SK-N-SH (cell line): Measurements from ENCODE around the gene NAALADL2. TPM values are rescaled to one million over a fixed set of nuclear protein-coding genes. Genes with fewer than 3 reads are reported as not detected.
"Not testable (repeated sequence)": the region's sequence is repeated elsewhere in the genome, so short reads cannot be mapped to it uniquely, and the experiment has no call there.

Source experiments
- CTCF ChIA-PET: fragments of 300-600, 350-600 bp; formaldehyde crosslinking; extraction: SDS; loops from one replicate; lab custom pipeline; 2021; lab: Yijun Ruan, JAX
- POLR2A ChIA-PET: fragments of 350-600 bp; sonication (Branson Sonifier 250); formaldehyde crosslinking; extraction: SDS; loops from one replicate; lab custom pipeline; 2020; ENCODE audit warnings: antibody characterized with exemption, inconsistent platforms; lab: Yijun Ruan, JAX
- DNase-seq: peaks from one replicate; pipeline ENCODE4 v3.0.0; 2012
- H2AFZ ChIP-seq: fragments of 200-600 bp; sonication (generic); 2 replicates; pipeline ENCODE4 v1.8.1; 2016; ENCODE audit warnings: antibody characterized with exemption, mild to moderate bottlenecking, low read depth
- H3F3A ChIP-seq: fragments of 200-600 bp; sonication (generic); replicated peaks from 2 replicates; pipeline ENCODE3; 2016; ENCODE audit warnings: antibody characterized with exemption, mild to moderate bottlenecking; ENCODE audit not compliant: insufficient read depth
- H3K27ac ChIP-seq, 2 experiments: fragments of 200-500 bp in 1 of 2; fragments of 200-600 bp in 1 of 2; sonication (Bioruptor generic) in 1 of 2; sonication (generic), shearing (Covaris generic) in 1 of 2; 2 replicates each; pipeline versions ENCODE4 v1.5.1 to v1.6.1; 2014 to 2016; ENCODE audit warnings: low read depth in 2 of 2, inconsistent platforms in 1 of 2, low read length in 1 of 2, mild to moderate bottlenecking in 1 of 2, mixed read lengths in 1 of 2
- H3K27me3 ChIP-seq: fragments of 200-600 bp; sonication (generic), shearing (Covaris generic); 2 replicates; pipeline ENCODE4 v1.6.1; 2016; ENCODE audit warnings: mixed run types; ENCODE audit not compliant: insufficient read depth
- H3K36me3 ChIP-seq, 2 experiments: fragments of 200-500 bp in 1 of 2; fragments of 200-600 bp in 1 of 2; sonication (Bioruptor generic) in 1 of 2; sonication (generic) in 1 of 2; replicated peaks in 1 of 2; 2 replicates each; pipeline versions ENCODE3 to v1.5.1; 2014 to 2016; ENCODE audit warnings: low read length in 1 of 2, mild to moderate bottlenecking in 1 of 2; ENCODE audit not compliant: insufficient read depth in 2 of 2, control insufficient read depth in 1 of 2
- H3K4me1 ChIP-seq, 2 experiments: fragments of 200-500 bp in 1 of 2; fragments of 200-600 bp in 1 of 2; sonication (Bioruptor generic) in 1 of 2; sonication (generic), shearing (Covaris generic) in 1 of 2; 2 replicates each; pipeline versions ENCODE4 v1.5.1 to v1.6.1; 2014 to 2016; ENCODE audit warnings: low read depth in 1 of 2, low read length in 1 of 2, mixed run types in 1 of 2; ENCODE audit not compliant: insufficient read depth in 2 of 2, control insufficient read depth in 1 of 2
- H3K4me2 ChIP-seq: fragments of 200-600 bp; sonication (generic), shearing (Covaris generic); 2 replicates; pipeline ENCODE4 v1.6.1; 2017; ENCODE audit warnings: mixed run types
- H3K4me3 ChIP-seq, 2 experiments: fragments of 200-500 bp in 1 of 2; fragments of 200-600 bp in 1 of 2; sonication (Bioruptor generic) in 1 of 2; sonication (generic), shearing (Covaris generic) in 1 of 2; 2 replicates each; pipeline versions ENCODE4 v1.5.1 to v1.8.1; 2014 to 2016; ENCODE audit warnings: low read depth in 2 of 2, inconsistent platforms in 1 of 2, low read length in 1 of 2, mild to moderate bottlenecking in 1 of 2, mixed read lengths in 1 of 2, moderate library complexity in 1 of 2
- H3K79me2 ChIP-seq: fragments of 200-600 bp; sonication (generic); 2 replicates; pipeline ENCODE4 v1.8.1; 2017; ENCODE audit warnings: mild to moderate bottlenecking; ENCODE audit not compliant: insufficient read depth
- H3K9ac ChIP-seq: fragments of 200-600 bp; sonication (generic); 2 replicates; pipeline ENCODE4 v1.6.1; 2017; ENCODE audit warnings: mixed run types
- H3K9me2 ChIP-seq: fragments of 200-600 bp; sonication (generic); 2 replicates; pipeline ENCODE4 v1.6.1; 2017; ENCODE audit warnings: mixed run types
- H3K9me3 ChIP-seq: fragments of 200-600 bp; sonication (generic); 2 replicates; pipeline ENCODE4 v1.6.1; 2017; ENCODE audit warnings: mixed run types, mild to moderate bottlenecking, moderate library complexity
- H4K20me1 ChIP-seq: fragments of 200-600 bp; sonication (generic); 2 replicates; pipeline ENCODE4 v1.6.1; 2017; ENCODE audit warnings: mild to moderate bottlenecking, mixed run types; ENCODE audit not compliant: insufficient read depth
- GABPA ChIP-seq: IDR thresholded peaks from 2 replicates; pipeline ENCODE4 v1.4.0; 2012; ENCODE audit warnings: low read depth, mild to moderate bottlenecking
- GATA2 ChIP-seq: sonication (generic); formaldehyde crosslinking; IDR thresholded peaks from 2 replicates; pipeline ENCODE4 v1.5.0; 2020; ENCODE audit warnings: mild to moderate bottlenecking, missing genetic modification reagents
- JUND ChIP-seq: IDR thresholded peaks from 2 replicates; pipeline ENCODE4 v1.4.0; 2012
- NFIC ChIP-seq: IDR thresholded peaks from 2 replicates; pipeline ENCODE4 v1.4.0; 2012; ENCODE audit warnings: borderline replicate concordance
- RCOR1 ChIP-seq: fragments of 150-350 bp; IDR thresholded peaks from 2 replicates; pipeline ENCODE4 v1.6.1; 2017; ENCODE audit warnings: antibody characterized with exemption, low read length
- REST ChIP-seq: IDR thresholded peaks from 2 replicates; pipeline ENCODE4 v1.6.1; 2012; ENCODE audit warnings: mild to moderate bottlenecking, low read depth, low read length, moderate library complexity
- RFX5 ChIP-seq: IDR thresholded peaks from 2 replicates; pipeline ENCODE4 v1.6.1; 2012; ENCODE audit warnings: mild to moderate bottlenecking, improper control_type of control experiment, low read length
- USF2 ChIP-seq: fragments of 150-350 bp; IDR thresholded peaks from 2 replicates; pipeline ENCODE4 v1.6.1; 2017; ENCODE audit warnings: antibody characterized with exemption, low read length, low read depth, borderline replicate concordance
- WGBS: methylation state at CpG from one replicate; pipeline ENCODE4 v1.1.6; 2017; ENCODE audit warnings: low lambda C conversion rate; 5-methylcytosine and 5-hydroxymethylcytosine counted together
- polyA plus RNA-seq, 3 experiments: library from polyadenylated mRNA; depleted of rRNA; stranded (reverse); fragments of >200 nt; gene quantifications; 2 replicates each; pipeline ENCODE4 v1.2.3, GENCODE V29; 2012
- TF ChIP-seq, protein P1 (sequence below): fragments of 150-350 bp; IDR thresholded peaks from 2 replicates; pipeline ENCODE4 v1.6.1; 2016; ENCODE audit warnings: mild to moderate bottlenecking, low read depth, low read length
- TF ChIP-seq, protein P2 (sequence below): IDR thresholded peaks from 2 replicates; pipeline ENCODE4 v1.4.0; 2012; ENCODE audit warnings: low read depth, borderline replicate concordance
- TF ChIP-seq, protein P3 (sequence below): IDR thresholded peaks from 2 replicates; pipeline ENCODE4; 2012

Gene NAALADL2
- polyA plus RNA-seq, 1 of the 3 experiments (the other 2 are of a cell fraction) = 1.2 TPM

GRCh38 chr3:175825016-175825580 lies 966.0 kb downstream of the NAALADL2 start:
- H3F3A ChIP-seq, H3K9me2 ChIP-seq, H3K9me3 ChIP-seq, DNase-seq, POLR2A ChIA-PET, H4K20me1 ChIP-seq, H3K9ac ChIP-seq, H3K4me1 ChIP-seq, H2AFZ ChIP-seq, H3K27me3 ChIP-seq, H3K4me3 ChIP-seq, H3K4me2 ChIP-seq, H3K27ac ChIP-seq, H3K36me3 ChIP-seq, H3K79me2 ChIP-seq: not testable (repeated sequence)
- 70% methylated on average over 6 of the region's 6 CpGs for WGBS
- CTCF ChIA-PET = interaction anchor here (1.1 kb wide), 1 partner anchor 137 kb away, joined by 3 read pairs; no protein-coding TSS in a partner anchor

DNA sequence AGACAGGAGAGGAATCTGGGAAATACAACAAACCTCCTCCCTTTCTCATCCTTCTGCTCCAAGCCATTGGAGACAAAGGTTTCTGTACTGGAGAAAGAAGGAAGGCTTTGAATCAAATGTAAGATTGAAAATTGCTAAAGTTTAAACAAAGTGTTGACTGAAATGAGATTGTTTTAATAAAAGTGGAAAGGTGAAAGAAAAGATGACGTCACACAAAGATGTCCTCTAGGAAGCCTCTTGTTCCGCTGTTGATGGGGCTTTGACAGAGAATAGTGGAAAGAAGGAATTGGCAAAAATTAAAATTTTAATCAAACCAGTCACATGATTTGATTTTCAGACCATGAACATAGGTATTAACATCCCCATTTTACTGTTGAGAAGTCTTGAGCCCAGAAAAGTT lies 967.6 kb downstream of the NAALADL2 start:
- Histone ChIP-seq H3K4me3 (no peak overlapping the region), H3K9me3 (no peaks in the 10 kb centered on the region), H3K36me3 (no peaks in the 10 kb centered on the region), H3K79me2 (no peaks in the 10 kb centered on the region), H3K4me2 (no peak overlapping the region), H3K27me3 (no peaks in the 10 kb centered on the region), H3F3A (no peaks in the 10 kb centered on the region), H4K20me1 (no peaks in the 10 kb centered on the region), H3K9ac (no peak overlapping the region), H3K27ac (no peak overlapping the region), H3K9me2 (no peaks in the 10 kb centered on the region), H2AFZ (no peak overlapping the region), H3K4me1 (no peaks in the 10 kb centered on the region)
- DNase-seq = no peak
- TF ChIP-seq USF2 = no peak
- TF ChIP-seq, protein P1, sequence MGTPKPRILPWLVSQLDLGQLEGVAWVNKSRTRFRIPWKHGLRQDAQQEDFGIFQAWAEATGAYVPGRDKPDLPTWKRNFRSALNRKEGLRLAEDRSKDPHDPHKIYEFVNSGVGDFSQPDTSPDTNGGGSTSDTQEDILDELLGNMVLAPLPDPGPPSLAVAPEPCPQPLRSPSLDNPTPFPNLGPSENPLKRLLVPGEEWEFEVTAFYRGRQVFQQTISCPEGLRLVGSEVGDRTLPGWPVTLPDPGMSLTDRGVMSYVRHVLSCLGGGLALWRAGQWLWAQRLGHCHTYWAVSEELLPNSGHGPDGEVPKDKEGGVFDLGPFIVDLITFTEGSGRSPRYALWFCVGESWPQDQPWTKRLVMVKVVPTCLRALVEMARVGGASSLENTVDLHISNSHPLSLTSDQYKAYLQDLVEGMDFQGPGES = no peak
- TF ChIP-seq REST = no peak
- no peak for TF ChIP-seq RFX5
- TF ChIP-seq, protein P2, sequence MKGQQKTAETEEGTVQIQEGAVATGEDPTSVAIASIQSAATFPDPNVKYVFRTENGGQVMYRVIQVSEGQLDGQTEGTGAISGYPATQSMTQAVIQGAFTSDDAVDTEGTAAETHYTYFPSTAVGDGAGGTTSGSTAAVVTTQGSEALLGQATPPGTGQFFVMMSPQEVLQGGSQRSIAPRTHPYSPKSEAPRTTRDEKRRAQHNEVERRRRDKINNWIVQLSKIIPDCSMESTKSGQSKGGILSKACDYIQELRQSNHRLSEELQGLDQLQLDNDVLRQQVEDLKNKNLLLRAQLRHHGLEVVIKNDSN = no peak
- TF ChIP-seq, protein P3, sequence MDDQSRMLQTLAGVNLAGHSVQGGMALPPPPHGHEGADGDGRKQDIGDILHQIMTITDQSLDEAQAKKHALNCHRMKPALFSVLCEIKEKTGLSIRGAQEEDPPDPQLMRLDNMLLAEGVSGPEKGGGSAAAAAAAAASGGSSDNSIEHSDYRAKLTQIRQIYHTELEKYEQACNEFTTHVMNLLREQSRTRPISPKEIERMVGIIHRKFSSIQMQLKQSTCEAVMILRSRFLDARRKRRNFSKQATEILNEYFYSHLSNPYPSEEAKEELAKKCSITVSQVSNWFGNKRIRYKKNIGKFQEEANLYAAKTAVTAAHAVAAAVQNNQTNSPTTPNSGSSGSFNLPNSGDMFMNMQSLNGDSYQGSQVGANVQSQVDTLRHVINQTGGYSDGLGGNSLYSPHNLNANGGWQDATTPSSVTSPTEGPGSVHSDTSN = no peak
- no peak for TF ChIP-seq GABPA
- no peak for TF ChIP-seq GATA2 (CRISPR knock-in tag)
- TF ChIP-seq NFIC = no peak
- no peak for TF ChIP-seq RCOR1
- no peak for TF ChIP-seq JUND
- ChIA-PET CTCF (no interaction called here), POLR2A (no interaction called here)
- WGBS = 71% methylated on average over 2 of the region's 2 CpGs

- H3K4me2 ChIP-seq, H3K9ac ChIP-seq, H3K9me3 ChIP-seq, H3K27me3 ChIP-seq, H3K36me3 ChIP-seq, H3F3A ChIP-seq, DNase-seq, H3K79me2 ChIP-seq, POLR2A ChIA-PET, H2AFZ ChIP-seq, H3K9me2 ChIP-seq, H3K4me1 ChIP-seq, H3K4me3 ChIP-seq, H4K20me1 ChIP-seq, H3K27ac ChIP-seq, CTCF ChIA-PET: not testable (repeated sequence)
- 63% methylated on average over 7 of the region's 8 CpGs for WGBS
Measured at GRCh38 chr3:175829809-175830208, 970.7 kb downstream of the NAALADL2 start.
